GM12872 (cell line): ENCODE measurements around the gene SHISA8.

ENCODE experiments used
- TF ChIP-seq, protein P1 (sequence below): IDR thresholded peaks from 3 replicates; pipeline ENCODE4 v1.5.1; 2011; ENCODE audit warnings: low read depth, mild to moderate bottlenecking, low read length, moderate library complexity; ENCODE audit not compliant: insufficient read depth

The SHISA8 gene

DNA sequence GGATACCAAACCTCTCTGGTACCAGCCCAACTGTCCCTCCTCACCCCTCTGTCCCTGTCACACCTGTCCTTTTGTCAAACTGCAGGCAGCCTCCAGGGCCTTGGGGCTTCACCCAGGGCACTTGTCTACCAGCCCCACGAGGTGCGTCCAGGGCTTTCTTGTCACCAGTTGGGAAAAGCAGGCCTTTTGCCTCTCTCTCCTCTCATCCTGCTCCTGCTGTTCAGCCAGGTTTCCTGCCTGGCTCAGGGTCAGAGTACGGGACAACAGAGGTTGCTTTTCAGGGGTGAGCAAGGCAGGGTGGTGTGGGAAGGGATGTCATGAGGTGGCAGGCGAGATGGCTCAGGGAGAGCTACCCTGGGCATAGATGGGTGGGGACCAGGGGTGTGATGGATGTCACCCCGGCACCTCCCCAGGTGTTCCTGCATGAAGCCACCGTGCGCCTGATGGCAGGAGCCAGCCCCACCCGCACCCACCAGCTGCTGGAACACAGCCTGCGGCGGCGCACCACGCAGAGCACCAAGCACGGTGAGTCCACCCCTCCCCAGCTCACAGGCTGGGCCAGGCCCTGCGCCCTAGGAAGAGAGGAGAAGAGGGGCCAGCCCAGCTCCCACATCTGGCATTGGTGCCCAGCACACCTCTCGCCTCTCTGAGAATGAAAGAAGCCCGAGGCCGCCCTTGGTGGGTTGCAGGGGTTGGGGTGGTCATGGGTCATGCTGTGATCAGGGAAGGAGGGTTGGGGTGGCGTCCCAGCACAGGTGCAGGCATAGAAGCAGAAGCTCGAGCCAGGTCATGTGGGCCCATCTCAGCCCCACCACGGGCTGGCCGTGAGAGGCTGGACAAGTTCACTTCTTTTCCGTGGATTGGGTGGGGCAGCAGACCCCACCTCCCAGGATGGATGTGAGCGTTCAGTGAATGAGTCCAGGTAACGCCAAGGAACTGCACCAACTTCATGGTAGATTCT is 10.1 kb downstream of the SHISA8 start:
- TF ChIP-seq, protein P1, sequence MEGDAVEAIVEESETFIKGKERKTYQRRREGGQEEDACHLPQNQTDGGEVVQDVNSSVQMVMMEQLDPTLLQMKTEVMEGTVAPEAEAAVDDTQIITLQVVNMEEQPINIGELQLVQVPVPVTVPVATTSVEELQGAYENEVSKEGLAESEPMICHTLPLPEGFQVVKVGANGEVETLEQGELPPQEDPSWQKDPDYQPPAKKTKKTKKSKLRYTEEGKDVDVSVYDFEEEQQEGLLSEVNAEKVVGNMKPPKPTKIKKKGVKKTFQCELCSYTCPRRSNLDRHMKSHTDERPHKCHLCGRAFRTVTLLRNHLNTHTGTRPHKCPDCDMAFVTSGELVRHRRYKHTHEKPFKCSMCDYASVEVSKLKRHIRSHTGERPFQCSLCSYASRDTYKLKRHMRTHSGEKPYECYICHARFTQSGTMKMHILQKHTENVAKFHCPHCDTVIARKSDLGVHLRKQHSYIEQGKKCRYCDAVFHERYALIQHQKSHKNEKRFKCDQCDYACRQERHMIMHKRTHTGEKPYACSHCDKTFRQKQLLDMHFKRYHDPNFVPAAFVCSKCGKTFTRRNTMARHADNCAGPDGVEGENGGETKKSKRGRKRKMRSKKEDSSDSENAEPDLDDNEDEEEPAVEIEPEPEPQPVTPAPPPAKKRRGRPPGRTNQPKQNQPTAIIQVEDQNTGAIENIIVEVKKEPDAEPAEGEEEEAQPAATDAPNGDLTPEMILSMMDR = no peak

DNA sequence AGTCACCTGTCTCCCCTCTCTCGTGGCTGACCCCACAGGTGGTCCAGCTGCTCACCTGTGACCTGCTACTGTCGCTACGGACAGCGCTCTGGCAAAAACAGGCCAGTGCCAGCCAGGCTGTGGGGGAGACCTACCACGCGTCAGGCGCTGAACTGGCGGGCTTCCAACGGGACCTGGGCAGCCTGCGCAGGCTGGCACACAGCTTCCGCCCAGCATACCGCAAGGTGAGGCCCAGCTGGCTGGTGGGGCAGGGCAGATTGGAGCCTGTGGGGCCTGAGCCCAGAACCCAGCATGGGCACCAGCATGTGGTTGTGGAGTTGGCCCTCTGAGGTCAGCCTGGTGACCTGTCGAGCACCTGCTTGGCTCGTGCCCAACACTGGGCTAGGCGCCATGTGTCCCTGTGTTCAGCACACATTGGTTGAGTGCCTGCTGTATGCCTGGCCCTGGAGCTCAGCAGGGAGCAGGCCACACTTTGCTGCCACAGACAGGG is 11.9 kb downstream of the SHISA8 start:
- TF ChIP-seq, protein P1 = no peak

DNA sequence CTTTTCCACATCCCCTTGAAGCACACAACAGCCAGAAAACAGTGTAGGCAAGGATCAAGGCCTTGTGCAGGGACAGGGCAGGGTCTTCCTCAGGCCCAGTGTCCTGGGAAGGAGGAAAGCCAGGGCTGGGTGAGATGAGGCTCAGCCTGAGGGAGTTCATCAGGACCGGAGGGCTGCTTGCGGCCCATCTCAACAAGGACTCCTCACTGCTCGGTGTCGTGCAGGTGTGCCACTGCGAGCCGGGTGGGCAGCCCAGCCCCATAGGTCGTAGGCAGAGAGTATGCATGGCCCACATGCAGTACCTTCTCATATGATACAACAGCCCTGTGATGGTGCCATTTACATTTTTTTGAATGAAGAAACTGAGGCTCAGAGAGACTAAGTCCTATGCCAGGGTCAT is 12.9 kb downstream of the SHISA8 start:
- TF ChIP-seq, protein P1 = no peak

DNA sequence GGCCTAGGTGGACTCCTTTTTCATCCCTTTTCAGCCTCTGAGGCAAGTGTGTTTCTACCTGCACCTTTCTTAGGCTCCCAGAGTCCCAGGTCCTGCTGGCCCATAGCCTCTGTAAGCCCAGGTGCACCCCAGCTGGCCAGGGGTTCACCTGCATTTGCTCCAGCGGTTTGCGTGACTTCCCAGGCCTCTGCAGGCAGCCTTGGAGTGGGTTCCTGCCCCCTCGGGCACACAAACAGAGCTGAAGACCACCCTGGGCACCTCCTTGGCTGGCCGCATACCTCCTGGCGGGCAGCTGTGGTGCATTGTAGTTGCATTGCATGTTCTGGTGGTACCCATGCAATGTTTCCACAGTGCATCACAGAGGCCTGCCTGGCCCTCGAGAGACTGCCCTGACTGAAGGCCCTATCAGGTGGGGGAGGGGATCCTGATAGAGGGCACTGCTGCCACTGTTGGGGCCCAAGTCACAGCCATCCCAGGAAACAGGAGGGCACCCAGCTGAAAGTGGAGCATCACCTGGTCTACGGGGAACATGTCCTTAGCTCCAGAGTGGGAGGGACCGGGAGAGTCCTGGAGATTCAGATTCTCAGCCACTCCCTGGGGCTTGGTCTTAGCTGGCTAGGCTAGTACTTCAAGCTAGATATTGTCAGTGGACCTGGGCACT is 14.1 kb downstream of the SHISA8 start:
- TF ChIP-seq, protein P1 = no peak

DNA sequence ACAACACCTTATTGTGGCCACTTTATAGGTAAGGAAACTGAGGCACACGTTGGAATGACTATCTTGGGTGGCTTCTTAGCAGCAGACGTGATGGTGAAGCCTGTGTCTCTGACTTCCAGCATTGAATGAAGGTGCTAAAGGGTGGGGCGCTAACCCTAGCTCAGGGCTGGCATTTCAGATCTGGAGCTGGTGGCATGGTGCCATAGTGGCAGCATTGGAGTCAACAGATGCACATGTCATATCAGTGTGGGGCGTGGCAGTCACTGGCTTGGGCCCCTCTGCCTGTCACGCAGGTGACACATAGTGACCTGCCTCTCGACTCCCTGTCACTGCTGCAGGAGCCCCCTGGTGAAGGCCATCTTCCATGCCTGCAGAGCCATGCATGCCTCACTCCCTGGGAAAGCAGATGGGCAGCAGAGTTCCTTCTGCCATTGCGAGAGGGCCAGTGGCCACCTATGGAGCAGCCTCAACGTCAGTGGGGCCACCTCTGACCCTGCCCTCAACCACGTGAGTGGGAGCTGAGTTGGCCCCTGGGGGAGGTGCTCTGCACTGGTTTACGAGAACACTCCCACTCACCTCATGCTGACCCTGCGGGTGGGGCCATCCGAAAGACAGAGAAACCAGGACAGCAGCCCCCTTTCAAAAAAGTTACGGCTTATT is 14.8 kb downstream of the SHISA8 start:
- TF ChIP-seq, protein P1 = no peak

DNA sequence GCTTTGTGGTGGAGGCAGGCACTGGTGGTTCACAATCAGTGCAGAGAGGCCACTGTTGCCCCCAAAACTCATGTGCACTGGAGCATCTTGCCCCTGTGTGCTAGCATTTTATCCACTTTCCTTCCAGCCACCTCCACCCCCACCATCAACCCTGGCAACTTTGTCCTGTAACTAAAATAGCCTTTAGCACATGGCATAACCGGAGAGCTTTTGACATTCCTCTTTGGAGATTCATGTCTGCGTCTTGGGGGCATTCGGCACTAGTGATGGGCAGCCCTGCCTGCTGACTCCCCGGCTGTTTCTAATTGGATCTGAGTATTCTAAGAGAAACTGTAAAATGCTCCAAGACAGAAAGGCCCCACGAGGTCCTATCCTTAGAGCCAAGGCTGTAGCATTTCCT is 15.8 kb downstream of the SHISA8 start:
- TF ChIP-seq, protein P1 = no peak

DNA sequence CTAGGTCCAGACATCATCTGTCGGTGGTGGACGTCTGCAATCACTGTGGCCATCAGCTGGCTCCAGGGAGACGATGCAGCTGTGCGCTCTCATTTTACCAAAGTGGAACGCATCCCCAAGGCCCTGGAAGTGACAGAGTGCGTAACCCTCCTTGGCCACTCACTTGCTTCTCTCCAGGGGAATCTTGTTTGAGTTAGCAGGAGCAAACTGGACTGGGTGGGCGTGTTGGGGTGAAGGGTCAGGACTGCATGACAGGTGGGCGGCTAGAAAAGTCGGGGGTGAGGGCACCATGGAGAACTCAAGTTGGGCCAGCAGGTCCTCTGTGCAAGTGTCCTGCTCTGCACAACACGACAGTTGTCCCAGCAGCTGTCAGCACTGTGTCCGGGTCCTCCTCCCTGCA is 16.2 kb downstream of the SHISA8 start:
- TF ChIP-seq, protein P1 = no peak
